HG02973 (cell line): ENCODE results near the gene P2RX3.
"Not testable (repeated sequence)": the region's sequence is repeated elsewhere in the genome, so short reads cannot be mapped to it uniquely, and the experiment has no call there.

Source experiments
- ATAC-seq: cut with Tn5 transposase; IDR thresholded peaks from one replicate; pipeline ENCODE4 v1.9.1; 2021; ENCODE audit warnings: moderate library complexity; ENCODE audit not compliant: unreplicated experiment

Gene P2RX3

GRCh38 chr11:57338142-57338541, at the start of gene P2RX3:
Gene P2RX3, plus strand, starts transcription at chr11:57338352. Its CDS starts 199 bp downstream, at chr11:57338551.
- no peak for ATAC-seq

- ATAC-seq: no peak
These were observed 49.2 kb upstream of the P2RX3 start for GRCh38 chr11:57288771-57289579.

DNA sequence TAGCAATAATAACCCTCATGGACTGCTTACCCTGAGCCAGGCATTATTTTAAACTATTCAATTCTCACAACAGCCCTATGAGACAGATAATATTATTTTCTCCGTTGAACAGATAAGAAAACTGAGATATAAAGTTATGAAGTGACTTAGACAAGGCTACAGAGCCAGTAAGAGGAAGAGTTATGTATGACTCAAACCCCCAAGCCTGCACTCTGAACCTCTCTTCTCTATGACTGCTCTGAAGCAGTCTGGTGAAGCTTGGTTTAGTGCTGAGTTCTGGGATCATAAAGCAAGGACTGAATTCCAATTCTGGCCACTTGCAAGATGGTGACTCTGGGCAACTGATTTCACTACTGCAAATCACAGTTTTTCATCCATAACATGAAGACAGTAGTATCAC, 47.9 kb upstream of the P2RX3 start:
- ATAC-seq: no peak

DNA sequence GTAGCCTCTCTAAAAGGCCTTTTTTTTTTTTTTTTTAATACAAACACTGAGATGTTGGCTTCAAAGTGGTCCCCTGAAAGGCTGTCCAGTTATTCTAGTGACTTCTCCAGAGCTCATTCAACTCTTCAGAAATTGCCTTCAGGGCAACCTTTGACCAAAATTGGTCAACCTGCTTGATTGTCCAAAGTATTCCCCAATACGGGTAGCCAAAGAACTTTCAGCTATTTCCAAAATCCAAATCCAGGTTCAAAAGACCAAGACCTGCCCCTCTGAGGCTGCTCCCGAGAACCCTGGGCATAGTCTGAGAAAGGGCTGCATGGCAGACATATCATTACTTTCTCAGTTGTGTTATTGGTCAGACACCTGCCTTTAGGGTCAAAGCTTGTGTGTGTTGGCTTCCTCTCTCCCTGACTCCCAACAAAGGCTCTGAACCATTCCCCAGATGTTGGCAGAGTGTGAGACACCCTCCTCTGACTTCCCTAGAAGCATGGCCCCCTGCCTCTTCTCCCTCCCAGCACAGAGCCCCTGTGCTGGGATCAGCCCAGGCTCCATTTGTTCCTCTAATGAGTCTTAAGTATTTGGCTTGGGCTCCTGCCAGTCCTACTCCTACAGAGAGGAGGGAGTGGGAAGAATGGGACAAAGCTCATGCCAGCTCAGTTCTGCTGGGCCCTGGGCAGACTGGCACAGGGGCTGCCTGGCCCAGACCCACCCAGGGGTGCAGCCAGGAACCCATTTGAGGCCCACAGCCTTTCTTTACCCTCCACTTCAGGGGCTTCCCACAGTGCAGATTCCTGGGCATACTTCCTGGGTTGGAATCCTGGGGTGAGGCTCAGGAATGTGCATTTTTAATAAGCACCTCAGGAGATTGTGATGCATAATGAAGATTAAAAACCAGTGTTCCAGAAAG, 43.7 kb upstream of the P2RX3 start:
- no peak for ATAC-seq

- not testable (repeated sequence) for ATAC-seq
These were observed 41.9 kb upstream of the P2RX3 start for GRCh38 chr11:57296205-57296604.

GRCh38 chr11:57297221-57297620, 40.9 kb upstream of the P2RX3 start:
- ATAC-seq: no peak

DNA sequence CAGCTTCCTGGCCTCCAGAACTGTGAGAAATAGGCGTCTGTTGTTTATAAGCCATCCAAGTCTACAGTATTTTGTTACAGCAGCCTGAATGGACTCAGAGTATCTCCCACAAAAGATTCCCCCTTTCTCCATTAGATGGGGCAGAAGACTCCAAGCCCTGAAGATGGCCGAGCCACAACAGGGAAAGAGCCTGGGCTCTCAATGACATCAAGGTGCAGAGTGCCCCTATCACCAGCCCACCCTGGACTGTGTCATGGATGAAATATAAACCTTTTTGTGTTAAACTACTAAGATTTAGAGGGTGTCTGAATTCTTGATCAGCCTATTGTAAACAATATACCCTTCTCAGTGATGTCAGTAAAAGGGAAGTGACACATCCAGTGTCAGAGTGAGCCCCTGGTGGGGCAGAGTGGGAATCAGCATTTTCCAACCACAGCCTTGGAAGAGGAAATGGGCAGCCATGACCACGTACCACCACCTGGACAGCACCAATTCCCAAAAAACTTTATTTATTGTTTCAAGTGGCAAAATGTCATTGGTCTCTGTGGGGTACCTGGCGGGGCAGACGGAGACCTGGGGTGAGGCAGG, 38.9 kb upstream of the P2RX3 start:
- ATAC-seq: no peak

- no peak for ATAC-seq
These were observed 37.4 kb upstream of the P2RX3 start for GRCh38 chr11:57300785-57301184.

DNA sequence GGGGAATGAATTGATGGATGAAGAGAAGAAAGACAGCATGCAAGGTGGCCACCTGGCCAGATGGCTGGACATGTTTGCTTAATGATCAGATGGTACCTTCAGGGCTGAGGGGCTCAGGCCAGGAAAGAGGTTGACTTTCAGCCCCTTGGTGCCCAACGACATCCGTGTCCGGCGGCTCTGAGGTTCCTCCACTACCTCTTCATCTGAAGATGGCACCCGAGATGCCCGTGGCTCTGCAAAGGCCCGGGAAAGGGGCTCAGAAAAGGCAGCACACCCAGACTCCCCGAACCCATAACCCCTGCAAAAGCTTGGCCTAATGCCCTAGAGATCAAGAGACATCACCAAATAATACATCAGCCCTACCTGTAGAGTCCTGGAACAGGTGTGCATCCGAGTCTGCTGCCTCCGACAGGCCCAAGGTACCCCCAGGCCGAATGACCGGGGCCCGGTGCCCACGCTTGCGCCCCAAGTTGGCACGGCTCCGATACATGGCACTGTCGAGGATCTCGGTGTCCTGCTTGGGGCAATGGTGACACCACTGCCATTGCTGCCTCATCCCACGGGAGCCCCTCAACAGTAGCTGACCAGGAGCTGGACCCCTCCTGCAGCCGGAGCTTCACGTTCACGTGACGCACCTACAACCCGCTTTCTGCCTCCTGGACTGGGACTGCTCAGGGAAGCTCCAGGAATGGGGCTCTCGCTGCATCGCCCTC, 36.3 kb upstream of the P2RX3 start:
- no peak for ATAC-seq

DNA sequence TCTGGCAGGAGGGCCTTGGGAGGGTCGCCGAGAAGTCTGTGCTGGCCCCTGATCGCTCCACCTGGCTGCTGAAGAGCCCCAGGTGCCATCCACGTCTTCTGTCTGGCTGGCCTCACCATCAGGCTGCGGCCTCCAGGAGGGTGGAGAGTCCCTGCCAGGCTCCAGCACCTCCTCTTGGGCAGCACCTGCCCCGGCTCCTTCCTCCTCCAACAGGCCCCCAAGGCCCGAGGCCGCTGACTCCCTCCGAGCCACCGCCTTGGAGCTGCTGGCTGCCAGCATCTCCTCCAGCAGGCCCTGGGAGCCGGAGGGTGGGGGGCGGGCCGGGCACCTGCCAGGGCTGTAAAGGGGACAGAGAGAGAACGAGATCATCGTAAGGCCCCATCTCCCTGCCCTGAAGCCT, 35.7 kb upstream of the P2RX3 start:
- no peak for ATAC-seq

GRCh38 chr11:57303280-57303989, 34.7 kb upstream of the P2RX3 start:
- ATAC-seq: no peak

DNA sequence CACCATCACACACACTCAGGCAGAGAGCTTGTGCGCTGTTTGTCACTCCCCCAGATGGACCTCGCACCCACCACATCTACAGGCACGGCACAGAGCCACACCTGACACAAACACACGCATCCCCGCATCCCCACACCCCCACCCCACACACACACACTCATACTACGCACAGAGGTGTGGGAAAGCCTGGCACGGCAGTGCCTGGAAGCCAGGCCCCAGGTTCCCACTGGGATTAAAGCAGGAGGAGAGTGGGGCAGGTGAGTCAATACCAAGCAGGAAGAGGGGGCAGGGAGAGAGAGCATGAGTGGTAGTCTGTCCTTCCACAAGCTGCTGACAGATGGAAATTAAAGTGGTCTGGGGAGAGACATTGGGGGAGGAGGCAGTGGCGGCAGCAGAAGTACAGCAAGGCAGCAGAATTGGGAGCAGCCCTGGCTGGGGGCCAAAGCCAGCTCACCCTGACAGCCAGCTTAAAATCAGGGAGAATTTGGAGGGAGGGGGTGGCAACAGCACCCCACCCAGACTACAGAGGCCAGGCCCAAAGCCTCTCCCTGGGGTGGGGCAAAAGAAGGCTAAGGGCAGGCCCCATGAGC, 34.1 kb upstream of the P2RX3 start:
- ATAC-seq: no peak

- no peak for ATAC-seq
These were observed 32.6 kb upstream of the P2RX3 start for GRCh38 chr11:57305523-57305922.

DNA sequence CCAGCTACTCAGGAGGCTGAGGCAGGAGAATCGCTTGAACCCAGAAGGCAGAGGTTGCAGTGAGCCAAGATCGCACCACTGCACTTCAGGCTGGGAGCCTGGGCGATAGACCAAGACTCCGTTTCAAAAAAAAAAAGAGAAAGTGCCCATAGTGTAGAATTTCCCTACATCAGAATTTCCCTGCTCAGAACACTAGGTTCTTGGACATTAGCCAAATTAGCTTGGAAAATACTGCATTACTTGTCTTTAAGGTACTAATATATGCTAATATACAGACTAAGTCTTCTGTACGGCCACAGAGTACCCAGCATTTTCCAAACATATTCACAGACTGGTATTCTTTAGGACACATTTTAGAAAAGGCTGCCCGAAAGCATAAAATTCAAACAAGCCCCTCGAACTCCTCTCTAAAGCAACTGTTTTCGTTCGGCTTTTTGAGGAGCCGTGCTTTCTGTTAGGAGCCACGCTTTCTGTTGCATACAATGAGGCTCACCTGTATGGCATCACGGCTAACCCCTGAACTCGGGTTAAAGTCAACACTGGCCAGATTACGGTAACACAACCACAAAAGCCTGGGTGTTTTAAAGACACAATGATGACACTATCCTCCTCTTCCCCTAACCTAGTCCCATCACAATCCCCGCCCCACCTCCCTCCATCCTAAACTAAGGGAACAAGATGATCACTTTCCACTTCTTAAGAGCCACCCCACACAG, 31.8 kb upstream of the P2RX3 start:
- ATAC-seq: no peak

- no peak for ATAC-seq
These were observed 31.1 kb upstream of the P2RX3 start for GRCh38 chr11:57306940-57307565.

DNA sequence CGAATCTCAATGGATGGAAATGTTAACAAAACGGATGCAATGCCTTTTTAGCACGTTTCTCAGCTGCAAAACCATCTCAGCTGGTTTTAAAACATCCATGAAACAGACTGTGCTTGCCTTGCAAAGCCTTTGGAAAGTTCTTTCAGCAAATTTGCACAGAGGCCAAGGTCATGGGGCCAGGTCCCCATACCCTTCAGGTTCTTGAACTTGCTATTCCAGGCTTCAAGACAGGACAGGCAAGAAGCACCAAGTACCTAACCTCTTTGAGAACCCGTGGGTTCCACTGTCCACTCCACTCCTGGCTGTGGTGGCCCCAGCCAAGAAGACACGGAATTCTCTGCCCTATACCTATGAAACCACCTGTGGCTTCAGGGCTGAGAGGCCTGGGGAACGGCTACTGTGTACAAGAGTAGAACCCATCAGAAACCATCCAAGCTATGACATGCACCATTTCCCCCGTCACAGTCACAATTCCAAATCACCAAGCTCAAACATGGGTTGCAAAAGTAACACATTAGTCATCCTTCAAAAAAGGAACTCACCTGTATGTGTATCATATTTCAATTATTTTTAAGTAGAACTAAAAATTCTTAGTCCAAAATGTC, 30.4 kb upstream of the P2RX3 start:
- no peak for ATAC-seq

- no peak for ATAC-seq
These were observed 29.6 kb upstream of the P2RX3 start for GRCh38 chr11:57308426-57309060.
